Small intestine (tissue), 7 donors: Measurements from ENCODE around the gene ARHGEF37. TPM values are rescaled to one million over a fixed set of nuclear protein-coding genes. Genes with fewer than 3 reads are reported as not detected.

Experiments used
- DNase-seq, 2 donors: peaks; one replicate each; pipeline versions ENCODE4 v3.0.0 to v3.0.0-alpha.2; 2013
- FAIRE-seq: peaks from 2 replicates; lab custom pipeline; 2012; peaks lifted over from hg19 to GRCh38; lab: Jason Lieb, UNC
- H3K27ac ChIP-seq, 3 donors: one replicate each; pipeline ENCODE4 v1.5.1; 2013; ENCODE audit warnings: low read length in 2 of 3, mild to moderate bottlenecking in 2 of 3, control low read depth in 1 of 3, inconsistent platforms in 1 of 3, low read depth in 1 of 3, moderate library complexity in 1 of 3
- H3K27me3 ChIP-seq, 3 donors: one replicate each; pipeline ENCODE4 v1.6.1; 2013; ENCODE audit warnings: low read length in 3 of 3, inconsistent platforms in 1 of 3; ENCODE audit not compliant: control insufficient read depth in 3 of 3, insufficient read depth in 3 of 3
- H3K36me3 ChIP-seq, 3 donors: one replicate each; pipeline ENCODE4 v1.6.1; 2013; ENCODE audit warnings: low read length in 3 of 3, inconsistent platforms in 1 of 3, low read depth in 1 of 3, mild to moderate bottlenecking in 1 of 3, moderate library complexity in 1 of 3; ENCODE audit not compliant: control insufficient read depth in 3 of 3, insufficient read depth in 2 of 3
- H3K4me1 ChIP-seq, 3 donors: one replicate each; pipeline ENCODE4 v1.6.1; 2013; ENCODE audit warnings: low read length in 2 of 3, inconsistent platforms in 1 of 3, low read depth in 1 of 3, mild to moderate bottlenecking in 1 of 3, moderate library complexity in 1 of 3; ENCODE audit not compliant: control insufficient read depth in 3 of 3, insufficient read depth in 2 of 3
- H3K4me3 ChIP-seq, 3 donors: one replicate each; pipeline ENCODE4 v1.5.1; 2013; ENCODE audit warnings: low read length in 3 of 3, control low read depth in 1 of 3, inconsistent platforms in 1 of 3, low read depth in 1 of 3, mild to moderate bottlenecking in 1 of 3, moderate library complexity in 1 of 3
- H3K9me3 ChIP-seq, 2 donors: one replicate each; pipeline ENCODE4 v1.6.1; 2013; ENCODE audit warnings: low read depth in 1 of 2, low read length in 1 of 2; ENCODE audit not compliant: control insufficient read depth in 2 of 2, insufficient read depth in 1 of 2
- WGBS, 3 donors: extraction: QIAGEN DNeasy Blood & Tissue Kit; methylation state at CpG; one replicate each; pipeline ENCODE4 v1.1.7; 2013; 5-methylcytosine and 5-hydroxymethylcytosine counted together
- polyA plus RNA-seq, 4 donors: library from polyadenylated mRNA; stranded (reverse) in 3 of 4; unstranded in 1 of 4; fragments of 200-250 nt in 3 of 4; fragments of 120-200 nt in 1 of 4; gene quantifications; one replicate each; pipeline versions ENCODE4 v1.2.1 to v1.2.3, GENCODE V29; 2013
- donor health status: healthy with polysubstance abuse.
- donor health status: control.
- donor health status: control.
- donor health status: Bipolar disorder and iron deficiency.
- donor health status: healthy.

ARHGEF37 gene
- polyA plus RNA-seq, 4 donors, result 2.8 to 8.7 (median 4.0) TPM

- H3K36me3 ChIP-seq, result peaks cover 0 to 4% (median 3%) of the 10 kb centered on the region in 3 donors
Measured at GRCh38 chr5:149598966-149599365, 17.7 kb downstream of the ARHGEF37 start.

GRCh38 chr5:149599375-149599774 is 18.1 kb downstream of the ARHGEF37 start:
- 87 to 93% (median 92%) methylated on average over 4 of the region's 4 CpGs for WGBS, 3 donors
- Histone ChIP-seq H3K27ac (no peak overlapping the region), H3K4me1 (peaks cover 0 to 8% (median 0%) of the 10 kb centered on the region in 3 donors), H3K4me3 (no peak overlapping the region), H3K27me3 (no peaks in the 10 kb centered on the region), H3K9me3 (no peaks in the 10 kb centered on the region), H3K36me3 (peaks cover 0 to 4% (median 3%) of the 10 kb centered on the region in 3 donors)
- DNase-seq (no peak), FAIRE-seq (no peak)

More at GRCh38 chr5:149598966-149599365, 17.7 kb downstream of the ARHGEF37 start:
- 91 to 96% (median 91%) methylated on average over 3 of the region's 3 CpGs for WGBS, 3 donors
- DNase-seq (no peak), FAIRE-seq (no peak)
- H3K27me3 ChIP-seq, result no peaks in the 10 kb centered on the region
- H3K9me3 ChIP-seq, result no peaks in the 10 kb centered on the region
- H3K4me1 ChIP-seq, result peaks cover 0 to 6% (median 0%) of the 10 kb centered on the region in 3 donors
- no peak overlapping the region for H3K27ac ChIP-seq
- H3K4me3 ChIP-seq, result no peak overlapping the region

GRCh38 chr5:149600932-149601331 is 19.6 kb downstream of the ARHGEF37 start:
- Histone ChIP-seq H3K4me1 (peaks cover 2 to 22% (median 7%) of the 10 kb centered on the region in 3 donors), H3K9me3 (no peaks in the 10 kb centered on the region), H3K27me3 (no peaks in the 10 kb centered on the region), H3K36me3 (peaks cover 0 to 4% (median 3%) of the 10 kb centered on the region in 3 donors), H3K4me3 (no peak overlapping the region), H3K27ac (no peak overlapping the region)
- WGBS, 3 donors, result 69 to 85% (median 72%) methylated on average over 3 of the region's 3 CpGs
- FAIRE-seq, result no peak
- DNase-seq, result no peak

GRCh38 chr5:149603210-149603609 is 21.9 kb downstream of the ARHGEF37 start:
- no peak for FAIRE-seq
- WGBS, 3 donors, result 15 to 69% (median 36%) methylated on average over 4 of the region's 4 CpGs
- no peaks in the 10 kb centered on the region for H3K9me3 ChIP-seq
- DNase-seq, result peak; percentile 28 to 85
- H3K4me1 ChIP-seq, result peaks cover 6 to 34% (median 13%) of the 10 kb centered on the region in 3 donors
- no peak overlapping the region for H3K4me3 ChIP-seq
- peaks cover 0 to 3% (median 0%) of the 10 kb centered on the region in 3 donors for H3K36me3 ChIP-seq
- no peaks in the 10 kb centered on the region for H3K27me3 ChIP-seq
- peak overlapping the region in 2 of 3 donors; percentile 56 to 85 for H3K27ac ChIP-seq

GRCh38 chr5:149603920-149604319 is 22.6 kb downstream of the ARHGEF37 start:
- Histone ChIP-seq H3K36me3 (peaks cover 0 to 3% (median 0%) of the 10 kb centered on the region in 3 donors), H3K27me3 (no peaks in the 10 kb centered on the region), H3K27ac (peak overlapping the region in 2 of 3 donors; percentile 60 to 85), H3K9me3 (no peaks in the 10 kb centered on the region), H3K4me3 (no peak overlapping the region), H3K4me1 (peaks cover 6 to 37% (median 16%) of the 10 kb centered on the region in 3 donors)
- DNase-seq (peak; percentile 74 to 78), FAIRE-seq (no peak)
- 5 to 65% (median 53%) methylated on average over 2 of the region's 2 CpGs for WGBS, 3 donors

- Histone ChIP-seq H3K36me3 (peaks cover 0 to 4% (median 0%) of the 10 kb centered on the region in 3 donors), H3K27ac (peak overlapping the region in 2 of 3 donors; percentile 67 to 85), H3K9me3 (peaks cover 0 to 2% of the 10 kb centered on the region in 2 donors), H3K27me3 (no peaks in the 10 kb centered on the region), H3K4me3 (no peak overlapping the region), H3K4me1 (peaks cover 6 to 39% (median 16%) of the 10 kb centered on the region in 3 donors)
- FAIRE-seq, result no peak
- 48 to 77% (median 57%) methylated on average over 1 of the region's 1 CpG for WGBS, 3 donors
- DNase-seq, result peak in 1 of 2 donors; percentile 44
Measured at GRCh38 chr5:149604321-149604720, 23.0 kb downstream of the ARHGEF37 start.

GRCh38 chr5:149605354-149605997 is 24.2 kb downstream of the ARHGEF37 start:
- Histone ChIP-seq H3K27me3 (no peaks in the 10 kb centered on the region), H3K4me1 (peaks cover 6 to 40% (median 18%) of the 10 kb centered on the region in 3 donors), H3K4me3 (no peak overlapping the region), H3K36me3 (peaks cover 0 to 15% (median 0%) of the 10 kb centered on the region in 3 donors), H3K27ac (peak overlapping the region in 2 of 3 donors; percentile 46 to 85), H3K9me3 (peaks cover 0 to 13% of the 10 kb centered on the region in 2 donors)
- DNase-seq (no peak), FAIRE-seq (no peak)
- WGBS, 3 donors, result 61 to 80% (median 73%) methylated on average over 5 of the region's 5 CpGs

GRCh38 chr5:149605998-149606724 is 24.9 kb downstream of the ARHGEF37 start:
- peak; percentile 84 to 95 for DNase-seq
- Histone ChIP-seq H3K4me3 (no peak overlapping the region), H3K27ac (peak overlapping the region; percentile 46 to 85 (median 68)), H3K27me3 (no peaks in the 10 kb centered on the region), H3K4me1 (peaks cover 9 to 47% (median 22%) of the 10 kb centered on the region in 3 donors), H3K9me3 (peaks cover 0 to 15% of the 10 kb centered on the region in 2 donors), H3K36me3 (peaks cover 0 to 20% (median 0%) of the 10 kb centered on the region in 3 donors)
- no peak for FAIRE-seq
- WGBS, 3 donors, result 46 to 55% (median 52%) methylated on average over 11 of the region's 11 CpGs
